Hepatocyte (in vitro differentiated cells): ENCODE measurements around the gene WHRN.

Experiments
- CTCF ChIP-seq: fragments of 200-600 bp; sonication (generic); IDR thresholded peaks from 2 replicates; pipeline ENCODE4 v1.5.1; 2016; ENCODE audit warnings: antibody characterized with exemption, mild to moderate bottlenecking; ENCODE audit not compliant: poor library complexity
- EZH2 ChIP-seq: fragments of 200-600 bp; sonication (generic); IDR thresholded peaks from 2 replicates; pipeline ENCODE4 v1.6.1; 2016; ENCODE audit warnings: antibody characterized with exemption, mild to moderate bottlenecking, borderline replicate concordance
- EZH2phosphoT487 ChIP-seq: fragments of 200-600 bp; sonication (generic); IDR thresholded peaks from one replicate; pipeline ENCODE4 v1.6.1; 2018; ENCODE audit warnings: antibody characterized with exemption, mild to moderate bottlenecking, low read depth, moderate library complexity; ENCODE audit not compliant: unreplicated experiment, severe bottlenecking

- no peak for TF ChIP-seq CTCF
- TF ChIP-seq EZH2 = no peak
- TF ChIP-seq EZH2phosphoT487 = no peak
Observed at GRCh38 chr9:114482593-114482992, 22.7 kb downstream of the WHRN start.
